H1 (cell line): ENCODE data around the gene RTN3. TPM values are rescaled to one million over a fixed set of nuclear protein-coding genes. Genes with fewer than 3 reads are reported as not detected.

Source experiments
- CEBPB ChIP-seq: IDR thresholded peaks from 2 replicates; pipeline ENCODE4 v1.6.1; 2012; ENCODE audit warnings: low read depth, low read length
- GTF2F1 ChIP-seq: IDR thresholded peaks from 2 replicates; pipeline ENCODE4 v1.6.1; 2012; ENCODE audit warnings: low read depth, low read length, improper control_type of control experiment, borderline replicate concordance
- MAFK ChIP-seq: IDR thresholded peaks from 2 replicates; pipeline ENCODE4 v1.6.1; 2012; ENCODE audit warnings: low read depth, mild to moderate bottlenecking, improper control_type of control experiment, low read length
- NRF1 ChIP-seq: IDR thresholded peaks from 2 replicates; pipeline ENCODE4 v1.6.1; 2011; ENCODE audit warnings: mild to moderate bottlenecking, low read depth, low read length, improper control_type of control experiment
- PHF8 ChIP-seq: fragments of 200-600 bp; sonication (generic); conservative IDR thresholded peaks from 2 replicates; pipeline ENCODE4 v1.7.1; 2012; ENCODE audit warnings: low read depth, mild to moderate bottlenecking, inconsistent platforms, low read length, moderate library complexity
- POLR2A ChIP-seq, 2 experiments: IDR thresholded peaks; 1 replicate in 1 of 2; 2 replicates in 1 of 2; pipeline ENCODE4 v1.6.1; 2011; ENCODE audit warnings: low read depth in 2 of 2, low read length in 2 of 2, mild to moderate bottlenecking in 2 of 2; ENCODE audit errors: control extremely low read depth in 1 of 2
- POLR2AphosphoS5 ChIP-seq: IDR thresholded peaks from 2 replicates; pipeline ENCODE4 v1.6.1; 2011; ENCODE audit warnings: low read depth, low read length
- RBBP5 ChIP-seq: IDR thresholded peaks from 2 replicates; pipeline ENCODE4 v1.7.1; 2012; ENCODE audit warnings: low read depth, mild to moderate bottlenecking, inconsistent platforms, low read length, moderate library complexity, borderline replicate concordance
- SIRT6 ChIP-seq: IDR thresholded peaks from one replicate; pipeline ENCODE4 v1.7.1; 2012; ENCODE audit warnings: low read length, inconsistent platforms
- SP1 ChIP-seq: IDR thresholded peaks from 2 replicates; pipeline ENCODE4 v1.6.1; 2011; ENCODE audit warnings: low read depth, low read length
- TAF1 ChIP-seq: IDR thresholded peaks from 2 replicates; pipeline ENCODE4 v1.6.1; 2011; ENCODE audit warnings: mild to moderate bottlenecking, low read depth, low read length
- TAF7 ChIP-seq: optimal IDR thresholded peaks from 2 replicates; pipeline ENCODE3; 2011; ENCODE audit warnings: low read depth, mild to moderate bottlenecking, inconsistent platforms, low read length, moderate library complexity, borderline replicate concordance
- TEAD4 ChIP-seq: IDR thresholded peaks from 2 replicates; pipeline ENCODE4 v1.6.1; 2012; ENCODE audit warnings: low read depth, low read length, inconsistent platforms, mixed read lengths
- polyA plus RNA-seq, 7 experiments: library from polyadenylated mRNA; depleted of rRNA in 3 of 7; stranded (reverse) in 5 of 7; unstranded in 2 of 7; fragments of >200 nt in 5 of 7; fragments of 200-250 nt in 2 of 7; gene quantifications; 1 replicate in 5 of 7; 2 replicates in 1 of 7; 4 replicates in 1 of 7; pipeline versions ENCODE4 v1.2.1 to v1.2.3, GENCODE V29; 2011 to 2013; ENCODE audit warnings: missing spikeins in 2 of 7, mixed read lengths in 2 of 7
- total RNA-seq: library from RNA; stranded (reverse); fragmentation: NEBNext Ultra II Directional; extraction: Animal tissue kit (Norgen Biotek cat#: 25700); gene quantifications from 2 replicates; pipeline ENCODE4 v1.2.1, GENCODE V29; 2021
- TF ChIP-seq, protein P1 (sequence below): fragments of 300-600 bp; sonication (generic); IDR thresholded peaks from 2 replicates; pipeline ENCODE4 v1.7.1; 2012; ENCODE audit warnings: low read length, moderate library complexity, mild to moderate bottlenecking, inconsistent platforms; ENCODE audit not compliant: insufficient replicate concordance

Gene RTN3
- total and polyA plus RNA-seq, 2 of the 8 experiments (the other 6 are each of a cell fraction or from before 2014, with no cell fraction given): 160 to 203 TPM

DNA sequence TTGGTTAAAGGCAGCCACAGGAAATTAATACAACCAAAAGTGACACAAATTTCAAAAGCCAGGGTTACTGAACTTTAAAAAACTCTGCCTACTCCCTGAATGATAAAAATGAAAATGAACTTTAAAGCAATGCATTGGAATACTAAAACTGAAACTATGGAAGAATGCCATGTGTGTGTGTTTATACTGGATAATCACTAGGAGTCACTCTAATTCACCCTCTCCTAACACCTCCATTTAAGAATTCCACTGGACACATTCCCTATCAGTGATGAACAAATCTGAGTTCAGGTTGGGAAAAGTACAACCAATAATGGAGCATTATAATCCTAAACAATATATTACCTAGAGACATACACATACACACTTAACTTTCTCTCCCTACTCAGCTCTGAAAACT lies 39.6 kb upstream of the RTN3 start (continued):
- TF ChIP-seq, protein P1, sequence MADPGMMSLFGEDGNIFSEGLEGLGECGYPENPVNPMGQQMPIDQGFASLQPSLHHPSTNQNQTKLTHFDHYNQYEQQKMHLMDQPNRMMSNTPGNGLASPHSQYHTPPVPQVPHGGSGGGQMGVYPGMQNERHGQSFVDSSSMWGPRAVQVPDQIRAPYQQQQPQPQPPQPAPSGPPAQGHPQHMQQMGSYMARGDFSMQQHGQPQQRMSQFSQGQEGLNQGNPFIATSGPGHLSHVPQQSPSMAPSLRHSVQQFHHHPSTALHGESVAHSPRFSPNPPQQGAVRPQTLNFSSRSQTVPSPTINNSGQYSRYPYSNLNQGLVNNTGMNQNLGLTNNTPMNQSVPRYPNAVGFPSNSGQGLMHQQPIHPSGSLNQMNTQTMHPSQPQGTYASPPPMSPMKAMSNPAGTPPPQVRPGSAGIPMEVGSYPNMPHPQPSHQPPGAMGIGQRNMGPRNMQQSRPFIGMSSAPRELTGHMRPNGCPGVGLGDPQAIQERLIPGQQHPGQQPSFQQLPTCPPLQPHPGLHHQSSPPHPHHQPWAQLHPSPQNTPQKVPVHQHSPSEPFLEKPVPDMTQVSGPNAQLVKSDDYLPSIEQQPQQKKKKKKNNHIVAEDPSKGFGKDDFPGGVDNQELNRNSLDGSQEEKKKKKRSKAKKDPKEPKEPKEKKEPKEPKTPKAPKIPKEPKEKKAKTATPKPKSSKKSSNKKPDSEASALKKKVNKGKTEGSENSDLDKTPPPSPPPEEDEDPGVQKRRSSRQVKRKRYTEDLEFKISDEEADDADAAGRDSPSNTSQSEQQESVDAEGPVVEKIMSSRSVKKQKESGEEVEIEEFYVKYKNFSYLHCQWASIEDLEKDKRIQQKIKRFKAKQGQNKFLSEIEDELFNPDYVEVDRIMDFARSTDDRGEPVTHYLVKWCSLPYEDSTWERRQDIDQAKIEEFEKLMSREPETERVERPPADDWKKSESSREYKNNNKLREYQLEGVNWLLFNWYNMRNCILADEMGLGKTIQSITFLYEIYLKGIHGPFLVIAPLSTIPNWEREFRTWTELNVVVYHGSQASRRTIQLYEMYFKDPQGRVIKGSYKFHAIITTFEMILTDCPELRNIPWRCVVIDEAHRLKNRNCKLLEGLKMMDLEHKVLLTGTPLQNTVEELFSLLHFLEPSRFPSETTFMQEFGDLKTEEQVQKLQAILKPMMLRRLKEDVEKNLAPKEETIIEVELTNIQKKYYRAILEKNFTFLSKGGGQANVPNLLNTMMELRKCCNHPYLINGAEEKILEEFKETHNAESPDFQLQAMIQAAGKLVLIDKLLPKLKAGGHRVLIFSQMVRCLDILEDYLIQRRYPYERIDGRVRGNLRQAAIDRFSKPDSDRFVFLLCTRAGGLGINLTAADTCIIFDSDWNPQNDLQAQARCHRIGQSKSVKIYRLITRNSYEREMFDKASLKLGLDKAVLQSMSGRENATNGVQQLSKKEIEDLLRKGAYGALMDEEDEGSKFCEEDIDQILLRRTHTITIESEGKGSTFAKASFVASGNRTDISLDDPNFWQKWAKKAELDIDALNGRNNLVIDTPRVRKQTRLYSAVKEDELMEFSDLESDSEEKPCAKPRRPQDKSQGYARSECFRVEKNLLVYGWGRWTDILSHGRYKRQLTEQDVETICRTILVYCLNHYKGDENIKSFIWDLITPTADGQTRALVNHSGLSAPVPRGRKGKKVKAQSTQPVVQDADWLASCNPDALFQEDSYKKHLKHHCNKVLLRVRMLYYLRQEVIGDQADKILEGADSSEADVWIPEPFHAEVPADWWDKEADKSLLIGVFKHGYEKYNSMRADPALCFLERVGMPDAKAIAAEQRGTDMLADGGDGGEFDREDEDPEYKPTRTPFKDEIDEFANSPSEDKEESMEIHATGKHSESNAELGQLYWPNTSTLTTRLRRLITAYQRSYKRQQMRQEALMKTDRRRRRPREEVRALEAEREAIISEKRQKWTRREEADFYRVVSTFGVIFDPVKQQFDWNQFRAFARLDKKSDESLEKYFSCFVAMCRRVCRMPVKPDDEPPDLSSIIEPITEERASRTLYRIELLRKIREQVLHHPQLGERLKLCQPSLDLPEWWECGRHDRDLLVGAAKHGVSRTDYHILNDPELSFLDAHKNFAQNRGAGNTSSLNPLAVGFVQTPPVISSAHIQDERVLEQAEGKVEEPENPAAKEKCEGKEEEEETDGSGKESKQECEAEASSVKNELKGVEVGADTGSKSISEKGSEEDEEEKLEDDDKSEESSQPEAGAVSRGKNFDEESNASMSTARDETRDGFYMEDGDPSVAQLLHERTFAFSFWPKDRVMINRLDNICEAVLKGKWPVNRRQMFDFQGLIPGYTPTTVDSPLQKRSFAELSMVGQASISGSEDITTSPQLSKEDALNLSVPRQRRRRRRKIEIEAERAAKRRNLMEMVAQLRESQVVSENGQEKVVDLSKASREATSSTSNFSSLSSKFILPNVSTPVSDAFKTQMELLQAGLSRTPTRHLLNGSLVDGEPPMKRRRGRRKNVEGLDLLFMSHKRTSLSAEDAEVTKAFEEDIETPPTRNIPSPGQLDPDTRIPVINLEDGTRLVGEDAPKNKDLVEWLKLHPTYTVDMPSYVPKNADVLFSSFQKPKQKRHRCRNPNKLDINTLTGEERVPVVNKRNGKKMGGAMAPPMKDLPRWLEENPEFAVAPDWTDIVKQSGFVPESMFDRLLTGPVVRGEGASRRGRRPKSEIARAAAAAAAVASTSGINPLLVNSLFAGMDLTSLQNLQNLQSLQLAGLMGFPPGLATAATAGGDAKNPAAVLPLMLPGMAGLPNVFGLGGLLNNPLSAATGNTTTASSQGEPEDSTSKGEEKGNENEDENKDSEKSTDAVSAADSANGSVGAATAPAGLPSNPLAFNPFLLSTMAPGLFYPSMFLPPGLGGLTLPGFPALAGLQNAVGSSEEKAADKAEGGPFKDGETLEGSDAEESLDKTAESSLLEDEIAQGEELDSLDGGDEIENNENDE: no peak
- TF ChIP-seq SIRT6 (no peak), TEAD4 (no peak), POLR2AphosphoS5 (no peak), PHF8 (no peak), MAFK (no peak), GTF2F1 (no peak), SP1 (no peak), NRF1 (no peak), TAF7 (no peak), TAF1 (no peak), RBBP5 (no peak), CEBPB (no peak), POLR2A (IDR thresholded peaks at IDR 0.05; ENCODE audit: control extremely low read depth in 1 of 2, low read depth in 2 of 2, low read length in 2 of 2) (no peak)
